T-helper 2 cell treated with Interferon-gamma antibody and Interleukin-4, amounts not matched to agents 5 μg/mL and 100 μg/mL, for 36 hours (primary cell): ENCODE data around the gene CNNM4.

Experiments used
- DNase-seq: peaks from one replicate; pipeline ENCODE4 v3.0.0; 2021; ENCODE audit warnings: low spot score
- H3K27ac Mint-ChIP-seq: one replicate; pipeline ENCODE4 v1.8.0; 2021; ENCODE audit warnings: mild to moderate bottlenecking, mixed read lengths
- H3K27me3 Mint-ChIP-seq: one replicate; pipeline ENCODE4 v1.8.0; 2021; ENCODE audit warnings: low read depth, mixed read lengths
- H3K36me3 Mint-ChIP-seq: one replicate; pipeline ENCODE4 v1.8.0; 2021; ENCODE audit warnings: low read depth, mixed read lengths
- H3K4me1 Mint-ChIP-seq: one replicate; pipeline ENCODE4 v1.8.0; 2021; ENCODE audit warnings: low read depth, mixed read lengths
- H3K4me3 Mint-ChIP-seq: one replicate; pipeline ENCODE4 v1.8.0; 2022; ENCODE audit warnings: mild to moderate bottlenecking, moderate library complexity, mixed read lengths
- H3K9me3 Mint-ChIP-seq: one replicate; pipeline ENCODE4 v1.8.0; 2021; ENCODE audit warnings: mixed read lengths

CNNM4 gene

DNA sequence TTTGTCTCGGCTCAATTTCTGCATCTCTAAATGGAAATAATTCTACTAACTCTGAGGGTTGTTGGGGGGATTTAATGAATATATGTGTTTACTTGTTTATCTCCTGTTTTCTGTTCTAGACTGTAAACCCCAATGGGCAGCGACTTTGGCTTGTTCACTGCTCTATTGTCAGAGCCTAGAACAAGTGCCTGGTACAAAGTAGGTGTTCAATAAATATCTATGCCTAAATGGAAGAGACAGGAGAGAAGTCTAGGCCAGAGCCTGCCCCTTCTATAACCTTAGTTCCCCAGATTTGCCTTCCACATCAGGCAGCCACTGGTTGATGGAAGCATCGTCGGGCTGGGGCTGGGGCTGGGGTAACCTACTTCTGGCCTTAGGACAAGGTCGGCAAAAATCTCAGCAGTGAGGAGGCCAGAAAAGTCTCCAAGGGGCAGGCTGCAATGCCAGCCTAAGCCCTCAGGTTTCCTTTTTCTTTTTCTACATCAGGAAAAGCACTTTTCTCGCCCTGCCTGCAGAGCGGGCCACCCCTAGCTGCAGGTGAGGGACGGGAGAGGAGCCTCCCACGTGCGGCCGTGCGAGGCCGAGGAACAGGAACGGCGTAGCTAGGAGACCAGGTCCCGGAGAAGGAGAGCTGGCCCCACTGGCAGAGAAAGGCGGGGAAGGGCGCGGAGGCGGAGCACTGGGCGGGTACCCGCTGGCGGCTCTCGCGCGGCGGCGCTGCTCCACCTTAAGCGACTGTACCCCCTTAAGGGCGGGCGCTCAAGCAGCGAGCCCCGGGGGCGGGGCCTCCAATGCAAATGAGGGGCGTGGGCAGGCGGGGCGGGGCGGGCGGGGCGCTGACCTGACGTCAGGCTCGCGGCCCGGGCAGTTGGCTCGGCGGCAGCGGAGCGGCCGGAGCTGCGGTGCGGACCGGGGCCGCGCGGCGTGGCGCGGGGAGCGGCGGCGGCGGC lies at the start of gene CNNM4:
TSS of gene CNNM4 (plus strand) at position 867 of the 950 bp plus-strand sequence. CDS start 98 bp downstream, outside the sequence.
- Mint-ChIP-seq H3K27me3 (no peaks in the 10 kb centered on the region), H3K4me3 (peak within 1 kb of the TSS; percentile 83), H3K36me3 (no peaks in the 10 kb centered on the region), H3K4me1 (peaks cover 43% of the 10 kb centered on the region), H3K27ac (peak within 1 kb of the TSS; percentile 84), H3K9me3 (no peaks in the 10 kb centered on the region)
- DNase-seq: peak; percentile 92

DNA sequence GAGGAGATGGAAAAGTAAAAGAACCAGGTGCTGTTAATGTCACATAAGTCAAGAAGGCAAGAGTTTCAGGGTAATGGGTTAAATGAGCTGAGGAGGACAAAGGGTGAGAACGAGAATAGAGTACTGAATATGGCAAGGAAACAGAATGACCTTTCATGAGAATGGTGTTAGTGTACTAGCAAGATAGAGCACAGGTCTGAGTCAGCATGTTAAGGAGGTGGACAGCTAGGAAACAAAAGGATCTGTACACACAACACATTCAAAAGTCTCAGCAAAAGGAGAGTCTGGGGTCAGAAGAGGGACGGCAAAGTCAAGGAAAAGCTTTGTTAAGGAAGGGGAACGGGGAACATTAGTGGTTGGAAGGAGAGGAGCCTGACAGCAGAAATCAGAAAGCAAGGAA lies 49.7 kb upstream of the CNNM4 start:
- no peaks in the 10 kb centered on the region for H3K9me3 Mint-ChIP-seq
- no peak overlapping the region for H3K27ac Mint-ChIP-seq
- no peaks in the 10 kb centered on the region for H3K27me3 Mint-ChIP-seq
- no peak for DNase-seq
- no peak overlapping the region for H3K4me3 Mint-ChIP-seq
- peaks cover 27% of the 10 kb centered on the region for H3K36me3 Mint-ChIP-seq
- no peaks in the 10 kb centered on the region for H3K4me1 Mint-ChIP-seq

DNA sequence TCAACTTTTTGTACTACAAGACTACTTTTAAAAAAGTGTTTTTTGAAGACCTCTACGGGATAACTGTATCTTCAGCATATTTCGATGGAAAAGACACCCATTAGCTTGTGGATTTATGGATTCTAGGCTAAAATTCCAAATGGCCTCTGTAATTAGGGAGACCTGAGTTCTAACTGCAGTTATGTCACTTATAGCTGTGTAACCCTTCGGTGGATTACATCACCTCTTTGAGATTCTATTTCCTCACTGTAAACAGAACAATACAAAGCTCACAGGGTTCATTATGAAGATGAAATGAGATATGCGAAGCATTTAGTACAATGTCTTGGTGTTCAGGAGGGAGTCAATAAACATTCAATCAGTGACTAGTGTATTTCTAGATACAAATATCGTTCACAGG lies 45.0 kb upstream of the CNNM4 start:
- no peak for DNase-seq
- Mint-ChIP-seq H3K9me3 (no peaks in the 10 kb centered on the region), H3K36me3 (peaks cover 10% of the 10 kb centered on the region), H3K27me3 (no peaks in the 10 kb centered on the region), H3K4me1 (no peaks in the 10 kb centered on the region), H3K27ac (no peak overlapping the region), H3K4me3 (no peak overlapping the region)

DNA sequence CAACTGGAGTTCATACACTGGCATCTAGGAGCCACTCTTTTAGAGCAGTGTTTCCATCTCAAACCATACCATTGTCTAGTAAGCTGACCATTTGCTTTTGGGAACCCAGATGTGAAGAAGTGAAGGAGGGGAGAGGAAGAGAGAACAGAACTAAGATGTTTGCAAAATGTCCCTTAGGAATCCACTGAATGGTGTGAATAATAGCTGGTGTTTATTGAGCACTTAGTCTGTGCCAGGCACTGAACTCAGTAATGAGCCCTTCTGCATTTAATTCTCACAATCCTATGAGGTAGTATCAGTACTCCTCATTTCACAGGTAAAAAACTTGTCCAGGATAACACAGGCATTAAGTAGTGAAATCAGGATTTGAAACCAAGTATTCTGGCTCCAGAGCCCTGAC lies 44.3 kb upstream of the CNNM4 start:
- no peak overlapping the region for H3K27ac Mint-ChIP-seq
- H3K4me3 Mint-ChIP-seq: no peak overlapping the region
- no peaks in the 10 kb centered on the region for H3K4me1 Mint-ChIP-seq
- H3K27me3 Mint-ChIP-seq: no peaks in the 10 kb centered on the region
- no peaks in the 10 kb centered on the region for H3K9me3 Mint-ChIP-seq
- DNase-seq: no peak
- peaks cover 7% of the 10 kb centered on the region for H3K36me3 Mint-ChIP-seq

- H3K36me3 Mint-ChIP-seq: peaks cover 15% of the 10 kb centered on the region
- H3K4me1 Mint-ChIP-seq: no peaks in the 10 kb centered on the region
- no peak for DNase-seq
- H3K27ac Mint-ChIP-seq: no peak overlapping the region
- H3K9me3 Mint-ChIP-seq: no peaks in the 10 kb centered on the region
- no peak overlapping the region for H3K4me3 Mint-ChIP-seq
- H3K27me3 Mint-ChIP-seq: no peaks in the 10 kb centered on the region
Measured at GRCh38 chr2:96726131-96726530, 34.6 kb upstream of the CNNM4 start.

GRCh38 chr2:96727431-96727830 lies 33.3 kb upstream of the CNNM4 start:
- H3K9me3 Mint-ChIP-seq: no peaks in the 10 kb centered on the region
- no peak overlapping the region for H3K27ac Mint-ChIP-seq
- no peak for DNase-seq
- H3K36me3 Mint-ChIP-seq: peaks cover 17% of the 10 kb centered on the region
- no peaks in the 10 kb centered on the region for H3K27me3 Mint-ChIP-seq
- no peak overlapping the region for H3K4me3 Mint-ChIP-seq
- no peaks in the 10 kb centered on the region for H3K4me1 Mint-ChIP-seq

- Mint-ChIP-seq H3K4me3 (no peak overlapping the region), H3K4me1 (no peaks in the 10 kb centered on the region), H3K27ac (no peak overlapping the region), H3K27me3 (no peaks in the 10 kb centered on the region), H3K36me3 (peaks cover 21% of the 10 kb centered on the region), H3K9me3 (no peaks in the 10 kb centered on the region)
- DNase-seq: no peak
Measured at GRCh38 chr2:96729748-96730147, 31.0 kb upstream of the CNNM4 start.

DNA sequence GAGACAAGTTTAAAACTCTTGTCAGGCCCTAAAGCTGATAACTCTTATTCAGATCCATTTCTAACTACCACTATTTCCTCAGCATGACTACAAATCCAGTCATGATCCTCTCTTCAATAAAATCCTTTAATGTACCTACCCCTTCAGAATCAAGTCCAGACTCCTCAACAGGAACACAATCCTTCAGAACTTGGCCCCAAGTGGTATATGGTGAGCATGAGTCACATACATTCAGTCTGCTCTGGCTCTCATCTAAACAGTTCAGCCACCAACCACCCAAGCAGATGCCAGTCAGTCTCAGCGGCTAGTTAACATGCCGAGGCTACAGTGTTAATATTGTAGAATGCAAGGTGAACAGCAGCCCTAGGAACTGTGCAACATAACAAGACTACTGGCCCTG lies 30.5 kb upstream of the CNNM4 start:
- H3K4me3 Mint-ChIP-seq: no peak overlapping the region
- H3K9me3 Mint-ChIP-seq: no peaks in the 10 kb centered on the region
- peaks cover 2% of the 10 kb centered on the region for H3K4me1 Mint-ChIP-seq
- no peak for DNase-seq
- no peaks in the 10 kb centered on the region for H3K27me3 Mint-ChIP-seq
- no peak overlapping the region for H3K27ac Mint-ChIP-seq
- peaks cover 24% of the 10 kb centered on the region for H3K36me3 Mint-ChIP-seq

GRCh38 chr2:96733931-96734330 lies 26.8 kb upstream of the CNNM4 start:
- Mint-ChIP-seq H3K27ac (no peak overlapping the region), H3K4me1 (peaks cover 10% of the 10 kb centered on the region), H3K27me3 (no peaks in the 10 kb centered on the region), H3K4me3 (no peak overlapping the region), H3K9me3 (no peaks in the 10 kb centered on the region), H3K36me3 (peaks cover 20% of the 10 kb centered on the region)
- DNase-seq: no peak

- Mint-ChIP-seq H3K4me3 (no peak overlapping the region), H3K4me1 (peaks cover 16% of the 10 kb centered on the region), H3K27ac (no peak overlapping the region), H3K36me3 (peaks cover 20% of the 10 kb centered on the region), H3K9me3 (no peaks in the 10 kb centered on the region), H3K27me3 (no peaks in the 10 kb centered on the region)
- no peak for DNase-seq
Measured at GRCh38 chr2:96734880-96735583, 25.7 kb upstream of the CNNM4 start.

DNA sequence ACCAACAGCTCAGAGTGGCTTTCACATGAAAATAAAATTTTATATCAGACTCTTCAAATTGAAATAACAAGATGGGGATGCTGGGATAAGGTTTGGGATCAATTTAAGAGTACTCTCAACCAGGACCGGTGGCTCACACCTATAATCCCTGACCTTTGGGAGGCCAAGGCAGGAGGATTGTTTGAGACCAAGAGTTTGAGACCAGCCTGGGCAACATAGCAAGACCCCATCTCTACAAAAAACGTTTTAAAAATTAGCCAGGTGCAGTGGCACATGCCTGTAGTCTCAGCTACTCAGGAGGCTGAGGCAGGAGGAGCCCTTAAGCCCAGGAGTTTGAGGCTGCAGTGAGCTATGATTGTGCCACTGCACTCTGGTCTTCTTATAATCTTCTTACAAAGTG lies 23.5 kb upstream of the CNNM4 start:
- DNase-seq: no peak
- peaks cover 23% of the 10 kb centered on the region for H3K4me1 Mint-ChIP-seq

GRCh38 chr2:96737831-96738230 lies 22.9 kb upstream of the CNNM4 start:
- H3K27ac Mint-ChIP-seq: no peak overlapping the region
- H3K4me1 Mint-ChIP-seq: peaks cover 26% of the 10 kb centered on the region
- no peaks in the 10 kb centered on the region for H3K9me3 Mint-ChIP-seq
- peaks cover 11% of the 10 kb centered on the region for H3K36me3 Mint-ChIP-seq
- H3K4me3 Mint-ChIP-seq: no peak overlapping the region
- H3K27me3 Mint-ChIP-seq: no peaks in the 10 kb centered on the region
- DNase-seq: no peak

More for the DNA sequence above, 23.5 kb upstream of the CNNM4 start:
- H3K4me3 Mint-ChIP-seq: no peak overlapping the region
- peaks cover 12% of the 10 kb centered on the region for H3K36me3 Mint-ChIP-seq
- no peak overlapping the region for H3K27ac Mint-ChIP-seq
- H3K9me3 Mint-ChIP-seq: no peaks in the 10 kb centered on the region
- no peaks in the 10 kb centered on the region for H3K27me3 Mint-ChIP-seq

DNA sequence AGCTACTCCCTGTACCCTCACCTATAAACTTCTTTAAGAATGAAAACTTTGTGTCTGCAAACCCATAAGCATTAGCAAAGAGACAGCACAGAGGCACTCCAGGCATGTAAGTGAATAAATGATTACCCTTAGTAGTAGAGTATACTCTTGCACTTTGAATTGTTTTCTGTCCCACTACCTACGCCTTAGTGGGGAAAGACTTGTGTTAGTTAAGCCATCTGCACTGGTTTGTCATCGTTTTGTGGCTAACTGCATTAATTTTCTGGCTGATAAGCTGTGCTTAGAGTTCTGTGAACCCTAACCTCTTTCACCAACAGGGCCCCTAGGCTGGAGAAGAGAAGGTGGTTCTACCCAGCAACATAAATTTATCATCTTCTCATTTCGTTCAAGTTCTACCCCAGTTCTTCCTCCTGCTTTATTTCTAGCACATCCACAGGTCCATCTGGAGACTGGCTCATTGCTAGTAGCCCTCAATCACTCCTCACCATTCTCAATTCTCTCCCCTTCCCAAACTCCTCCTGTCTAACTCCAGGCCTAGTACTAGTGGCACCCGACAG lies 21.5 kb upstream of the CNNM4 start:
- H3K4me3 Mint-ChIP-seq: peak overlapping the region; percentile 97
- no peaks in the 10 kb centered on the region for H3K9me3 Mint-ChIP-seq
- no peak for DNase-seq
- H3K4me1 Mint-ChIP-seq: peaks cover 27% of the 10 kb centered on the region
- H3K27me3 Mint-ChIP-seq: no peaks in the 10 kb centered on the region
- peak overlapping the region; percentile 91 for H3K27ac Mint-ChIP-seq
- H3K36me3 Mint-ChIP-seq: peaks cover 7% of the 10 kb centered on the region
